ENCODE results near the gene TTLL9. TPM values are rescaled to one million over a fixed set of nuclear protein-coding genes. Genes with fewer than 3 reads are reported as not detected.

TTLL9 gene
- total and polyA plus RNA-seq, 2 donors (not counting 1 experiment from before 2014, with no cell fraction given): 0.74 to 0.76 TPM

- TF ChIP-seq CTCF (IDR thresholded peaks at IDR 0.05) (no peak), EZH2 (IDR thresholded peaks at IDR 0.05; ENCODE audit: borderline replicate concordance, insufficient read depth, low read depth, low read length, poor library complexity, severe bottlenecking) (no peak)
- intact Hi-C loops (cut with micrococcal nuclease): loop anchor here (1.0 kb wide), 1 partner anchor 208 kb away; no protein-coding TSS in a partner anchor
- Histone ChIP-seq H2AFZ (ENCODE audit: insufficient read depth, low read depth, low read length, poor library complexity, severe bottlenecking) (peak overlapping the region; percentile 62), H3K79me2 (ENCODE audit: control insufficient read depth, insufficient read depth, low read length) (no peaks in the 10 kb centered on the region), H3K4me2 (replicated peaks; ENCODE audit: low read depth, low read length, poor library complexity, severe bottlenecking) (peak overlapping the region; percentile 56), H3K4me3 (ENCODE audit: control extremely low read depth in 1 of 5, extremely low read depth in 1 of 5, insufficient read depth in 1 of 5, low read depth in 2 of 5, low read length in 4 of 5) (no peak overlapping the region), H3K27me3 (replicated peaks in 1 of 4; ENCODE audit: control extremely low read depth in 1 of 4, control insufficient read depth in 3 of 4, insufficient read depth in 4 of 4, low read length in 3 of 4) (peaks cover 0 to 9% (median 0%) of the 10 kb centered on the region in 4 experiments), H3K4me1 (ENCODE audit: control insufficient read depth in 2 of 2, insufficient read depth in 2 of 2, low read length in 2 of 2) (peaks cover 6 to 8% of the 10 kb centered on the region in 2 donors), H3K9ac (ENCODE audit: low read length) (no peak overlapping the region), H3K27ac (ENCODE audit: low read length in 2 of 2) (no peak overlapping the region), H3K36me3 (replicated peaks in 1 of 2; ENCODE audit: control extremely low read depth in 1 of 2, control insufficient read depth in 1 of 2, extremely low read depth in 1 of 2, insufficient read depth in 2 of 2, low read length in 1 of 2) (no peaks in the 10 kb centered on the region), H3K9me3 (ENCODE audit: control extremely low read depth in 1 of 3, control insufficient read depth in 2 of 3, insufficient read depth in 1 of 3, low read length in 2 of 3) (no peaks in the 10 kb centered on the region), H4K20me1 (ENCODE audit: control insufficient read depth, insufficient read depth, low read length, poor library complexity, severe bottlenecking) (no peaks in the 10 kb centered on the region)
- Mint-ChIP-seq H3K4me3 (no peak overlapping the region), H3K4me1 (peaks cover 8% of the 10 kb centered on the region), H3K9me3 (ENCODE audit: insufficient read depth) (no peaks in the 10 kb centered on the region), H3K27me3 (peaks cover 8% of the 10 kb centered on the region), H3K27ac (no peak overlapping the region)
- CTCF ChIA-PET: interaction anchor here (0.5 to 6.0 kb wide), 30 partner anchors 10 to 955 kb away, joined by 3 to 54 read pairs (median 4); partner anchors contain the start of gene PDRG1
- no peak for ATAC-seq (ENCODE audit: low read depth)
- DNase-seq: no peak
- 75% methylated on average over 14 of the region's 14 CpGs for WGBS (ENCODE audit: insufficient coverage)
- POLR2A ChIA-PET: no interaction called here
These were observed 46.9 kb upstream of the TTLL9 start for GRCh38 chr20:31823360-31824124.

DNA sequence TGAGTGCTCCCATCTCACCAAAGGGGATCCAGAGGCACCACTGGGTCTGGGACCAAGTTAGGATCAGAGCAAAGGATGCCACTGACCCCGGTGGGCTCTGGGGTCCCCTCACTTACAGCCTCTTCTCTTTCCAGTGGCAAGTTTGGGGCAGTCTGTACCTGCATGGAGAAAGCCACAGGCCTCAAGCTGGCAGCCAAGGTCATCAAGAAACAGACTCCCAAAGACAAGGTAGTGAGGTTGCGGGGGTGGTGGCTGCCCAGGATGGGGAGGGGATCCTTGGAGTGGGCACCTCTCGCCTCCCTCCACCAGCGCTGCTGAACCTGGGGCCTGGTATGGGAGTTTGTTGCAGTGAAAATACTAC is 46.3 kb upstream of the TTLL9 start:
- 87% methylated on average over 3 of the region's 4 CpGs for WGBS (ENCODE audit: insufficient coverage)
- Mint-ChIP-seq H3K27me3 (peaks cover 8% of the 10 kb centered on the region), H3K27ac (no peak overlapping the region), H3K9me3 (ENCODE audit: insufficient read depth) (no peaks in the 10 kb centered on the region), H3K4me1 (peaks cover 8% of the 10 kb centered on the region), H3K4me3 (no peak overlapping the region)
- Histone ChIP-seq H3K36me3 (replicated peaks in 1 of 2; ENCODE audit: control extremely low read depth in 1 of 2, control insufficient read depth in 1 of 2, extremely low read depth in 1 of 2, insufficient read depth in 2 of 2, low read length in 1 of 2) (no peaks in the 10 kb centered on the region), H4K20me1 (ENCODE audit: control insufficient read depth, insufficient read depth, low read length, poor library complexity, severe bottlenecking) (no peaks in the 10 kb centered on the region), H3K9ac (ENCODE audit: low read length) (no peak overlapping the region), H3K27ac (ENCODE audit: low read length in 2 of 2) (no peak overlapping the region), H2AFZ (ENCODE audit: insufficient read depth, low read depth, low read length, poor library complexity, severe bottlenecking) (no peak overlapping the region), H3K4me1 (ENCODE audit: control insufficient read depth in 2 of 2, insufficient read depth in 2 of 2, low read length in 2 of 2) (peaks cover 6 to 8% of the 10 kb centered on the region in 2 donors), H3K27me3 (replicated peaks in 1 of 4; ENCODE audit: control extremely low read depth in 1 of 4, control insufficient read depth in 3 of 4, insufficient read depth in 4 of 4, low read length in 3 of 4) (peaks cover 0 to 9% (median 0%) of the 10 kb centered on the region in 4 experiments), H3K79me2 (ENCODE audit: control insufficient read depth, insufficient read depth, low read length) (no peaks in the 10 kb centered on the region), H3K4me2 (replicated peaks; ENCODE audit: low read depth, low read length, poor library complexity, severe bottlenecking) (no peak overlapping the region), H3K9me3 (ENCODE audit: control extremely low read depth in 1 of 3, control insufficient read depth in 2 of 3, insufficient read depth in 1 of 3, low read length in 2 of 3) (no peaks in the 10 kb centered on the region), H3K4me3 (ENCODE audit: control extremely low read depth in 1 of 5, extremely low read depth in 1 of 5, insufficient read depth in 1 of 5, low read depth in 2 of 5, low read length in 4 of 5) (no peak overlapping the region)
- no peak for ATAC-seq (ENCODE audit: low read depth)
- TF ChIP-seq CTCF (IDR thresholded peaks at IDR 0.05): no peak
- no peak for TF ChIP-seq EZH2 (IDR thresholded peaks at IDR 0.05; ENCODE audit: borderline replicate concordance, insufficient read depth, low read depth, low read length, poor library complexity, severe bottlenecking)
- POLR2A ChIA-PET: no interaction called here
- CTCF ChIA-PET: interaction anchor here (1.3 to 6.0 kb wide), 13 partner anchors 16 to 954 kb away, joined by 3 to 54 read pairs (median 8); partner anchors contain the start of gene PDRG1
- intact Hi-C loops (cut with micrococcal nuclease): no loop called here
- DNase-seq: no peak

Measured in B cell (primary cell).